Kidney tubule cell (primary cell): ENCODE results near the gene PLGRKT.
"Not testable (repeated sequence)": the region's sequence is repeated elsewhere in the genome, so short reads cannot be mapped to it uniquely, and the experiment has no call there.

Experiments used
- DNase-seq: peaks from one replicate; pipeline ENCODE4 v3.0.0-alpha.2; 2018; ENCODE audit warnings: low spot score

Gene PLGRKT, protein sequence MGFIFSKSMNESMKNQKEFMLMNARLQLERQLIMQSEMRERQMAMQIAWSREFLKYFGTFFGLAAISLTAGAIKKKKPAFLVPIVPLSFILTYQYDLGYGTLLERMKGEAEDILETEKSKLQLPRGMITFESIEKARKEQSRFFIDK

DNA sequence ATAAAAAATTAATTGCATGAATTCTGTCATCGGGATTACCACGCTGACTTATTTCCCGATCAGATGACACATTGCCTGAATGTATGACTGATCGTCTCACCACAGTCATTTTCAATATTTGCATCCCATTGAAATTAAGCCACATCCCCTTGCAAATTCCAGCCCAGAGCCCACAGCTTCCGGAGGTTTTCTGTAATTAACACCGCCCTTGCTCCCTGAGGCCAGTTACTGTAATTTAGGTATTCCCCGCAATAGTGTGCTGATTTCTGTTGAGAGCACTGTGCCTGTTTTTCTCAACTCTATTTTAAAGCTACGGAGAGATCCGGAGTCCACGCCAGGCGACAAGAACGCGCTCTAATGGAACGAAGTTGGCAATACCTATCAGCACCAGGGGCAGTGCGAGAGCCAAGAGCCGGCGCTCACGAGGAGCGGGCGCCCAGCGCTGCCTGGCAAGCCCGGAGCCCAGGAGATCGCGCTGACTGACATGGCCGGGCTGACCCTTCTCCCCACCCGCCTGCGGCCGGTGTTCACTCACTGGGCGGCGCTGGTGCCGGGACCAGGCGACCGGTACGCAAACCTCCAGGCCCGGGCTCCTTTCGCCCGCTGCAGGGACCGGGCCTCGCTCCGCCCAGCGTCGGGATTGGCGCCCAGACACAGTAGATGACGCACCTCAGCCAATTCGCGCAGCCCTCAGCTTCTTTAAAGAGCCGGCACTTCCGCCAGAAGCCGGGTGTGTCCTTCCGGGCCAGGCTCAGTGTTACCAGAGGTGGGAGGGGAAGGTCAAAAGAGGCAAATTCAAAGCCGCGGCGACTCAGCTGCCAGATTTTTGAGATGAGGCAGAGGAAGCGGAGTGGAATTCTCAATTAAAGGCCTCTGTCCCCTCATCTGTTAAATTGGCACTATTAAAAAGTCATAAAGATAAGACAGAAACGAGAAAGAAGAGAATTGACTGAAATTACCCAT lies at the start of gene PLGRKT:
TSS of gene PLGRKT (minus strand) at position 672 of the 963 bp plus-strand sequence. CDS start 5,948 bp downstream, outside the sequence.
- DNase-seq = peak; percentile 97

DNA sequence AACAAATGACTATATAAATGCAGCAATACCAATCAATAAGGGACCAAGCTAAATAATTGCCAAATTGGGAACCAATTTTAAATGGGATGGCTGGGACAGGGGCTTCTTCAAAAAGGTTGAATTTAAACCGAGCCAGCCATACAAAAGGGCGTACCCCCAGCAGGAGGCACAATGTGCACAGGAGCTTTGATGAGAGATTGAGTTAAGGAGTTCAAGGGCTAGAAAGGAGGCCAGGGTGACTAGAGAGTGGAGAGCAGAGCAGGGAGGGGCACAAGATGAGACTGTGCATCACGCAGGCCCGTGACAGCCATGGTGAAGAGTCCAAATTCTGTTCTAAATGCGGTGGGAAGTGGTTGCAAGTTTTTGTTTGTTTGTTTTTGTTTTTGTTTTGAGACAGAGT lies 49.3 kb upstream of the PLGRKT start:
- DNase-seq = no peak

DNA sequence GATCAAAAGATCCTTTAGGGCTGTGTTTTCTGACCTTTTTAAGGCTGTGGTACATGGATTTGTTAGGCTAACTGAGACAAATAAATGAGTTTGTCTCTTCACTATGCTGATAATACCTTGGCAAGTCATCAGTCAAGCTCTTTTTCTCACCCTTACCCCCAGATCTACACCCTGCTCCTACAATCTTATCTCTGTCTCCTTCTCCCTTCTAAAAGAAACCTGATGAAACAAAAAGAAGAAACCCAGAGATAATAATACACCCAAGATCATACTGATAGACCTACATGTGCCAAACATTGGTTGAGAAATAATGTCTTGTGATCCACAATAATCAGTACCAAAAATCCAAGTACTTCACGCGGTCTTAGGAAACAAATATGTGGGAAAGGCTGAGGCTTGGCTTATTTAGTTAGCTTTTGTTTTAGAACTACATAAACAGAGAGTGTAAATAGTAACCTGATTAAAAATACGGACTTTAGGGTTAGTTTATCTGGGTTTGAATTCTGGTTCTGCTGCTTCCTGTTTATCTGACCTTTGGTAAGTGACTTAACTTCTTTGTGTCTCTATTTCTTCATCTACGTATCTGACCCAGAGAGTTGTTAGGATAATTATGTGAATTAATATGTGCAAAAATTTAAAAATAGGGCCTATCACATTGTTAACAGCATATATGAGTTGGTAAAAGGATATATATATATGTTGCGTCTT lies 47.8 kb upstream of the PLGRKT start:
- no peak for DNase-seq

DNA sequence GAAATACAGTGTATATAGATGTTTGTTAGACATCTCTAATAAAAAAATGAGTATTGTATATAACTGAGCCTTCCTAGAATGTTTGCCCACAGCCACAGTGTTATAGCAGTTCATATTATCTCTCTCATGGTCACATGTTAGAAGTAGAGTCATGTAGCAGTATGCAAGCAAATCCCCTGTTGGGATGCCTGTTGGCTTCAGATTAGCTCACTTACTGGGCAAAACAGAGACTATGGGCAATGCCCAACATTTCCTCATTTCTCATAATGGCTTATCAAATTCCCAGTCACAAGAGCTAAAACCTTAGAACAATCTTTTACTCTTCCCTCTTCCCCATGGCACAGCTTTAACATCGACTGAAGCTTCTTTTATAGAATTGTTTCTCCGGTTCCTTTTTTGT lies 45.6 kb upstream of the PLGRKT start:
- no peak for DNase-seq

DNA sequence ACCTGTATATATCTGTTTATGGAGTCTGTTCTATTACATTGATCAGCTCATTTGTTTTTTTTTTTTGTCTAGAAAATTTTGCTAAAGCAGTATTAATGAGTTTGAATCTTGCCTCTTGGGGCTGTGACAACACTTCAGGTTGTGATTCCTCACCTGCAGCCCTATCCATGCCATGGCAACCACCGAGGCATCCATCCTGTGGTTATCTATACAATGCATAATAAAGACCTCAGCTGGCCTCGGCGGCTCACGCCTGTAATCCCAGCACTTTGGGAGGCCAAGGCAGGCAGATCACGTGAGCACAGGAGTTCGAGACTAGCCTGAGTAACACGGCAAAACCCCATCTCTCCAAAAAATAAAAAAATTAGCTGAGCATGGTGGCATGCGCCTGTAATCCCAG lies 44.5 kb upstream of the PLGRKT start:
- no peak for DNase-seq

DNA sequence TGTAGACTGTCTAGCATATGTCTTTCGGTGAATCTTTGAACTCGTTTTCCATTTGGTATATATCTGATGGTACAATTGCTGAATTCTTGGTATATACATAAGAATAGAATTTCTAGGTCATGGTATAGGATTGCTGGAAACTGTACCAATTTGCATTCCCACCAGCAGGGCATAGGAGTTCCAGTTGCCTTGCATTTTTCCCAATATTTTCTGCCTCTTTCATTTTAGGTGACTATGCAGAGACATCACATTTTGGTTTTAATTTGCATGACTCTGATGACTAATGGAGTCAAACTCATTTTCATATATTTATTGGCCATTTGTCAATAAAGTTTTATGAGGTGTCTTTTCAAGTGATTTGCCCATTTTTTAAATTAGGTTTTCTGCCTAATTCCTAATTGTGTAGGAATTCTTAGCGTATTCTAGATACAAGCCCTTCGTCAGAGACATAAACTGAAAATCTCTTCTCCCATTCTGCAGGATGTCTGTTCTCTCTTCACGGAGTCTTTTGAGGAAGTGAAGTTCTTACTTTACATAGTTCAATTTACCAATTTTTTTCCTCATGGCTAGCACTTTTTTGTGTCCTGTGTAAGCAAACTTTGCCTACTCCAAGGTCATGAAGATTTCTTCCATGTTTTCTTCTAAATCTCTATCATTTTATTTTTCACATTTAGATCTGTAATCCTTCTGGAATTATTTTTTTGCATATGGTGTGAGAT lies 43.8 kb upstream of the PLGRKT start:
- no peak for DNase-seq

DNA sequence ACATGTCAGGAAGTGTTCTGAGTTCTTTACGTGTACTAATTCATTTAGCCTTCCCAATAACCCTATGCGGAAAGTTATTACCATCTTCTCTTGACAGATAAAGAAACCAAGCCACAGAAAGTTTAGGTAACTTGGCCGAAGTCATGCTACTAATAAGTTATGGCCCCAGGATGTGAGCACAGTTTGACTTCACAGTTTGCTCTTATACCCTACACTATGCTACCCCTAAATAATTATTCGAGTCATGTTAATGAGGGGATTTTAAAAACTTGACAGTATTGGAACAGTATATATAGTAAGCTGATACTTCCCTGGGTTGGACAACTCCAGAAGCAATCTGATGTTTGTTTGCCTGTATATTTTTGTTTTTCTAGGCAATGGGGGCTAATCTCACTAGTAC lies 43.2 kb upstream of the PLGRKT start:
- no peak for DNase-seq

DNA sequence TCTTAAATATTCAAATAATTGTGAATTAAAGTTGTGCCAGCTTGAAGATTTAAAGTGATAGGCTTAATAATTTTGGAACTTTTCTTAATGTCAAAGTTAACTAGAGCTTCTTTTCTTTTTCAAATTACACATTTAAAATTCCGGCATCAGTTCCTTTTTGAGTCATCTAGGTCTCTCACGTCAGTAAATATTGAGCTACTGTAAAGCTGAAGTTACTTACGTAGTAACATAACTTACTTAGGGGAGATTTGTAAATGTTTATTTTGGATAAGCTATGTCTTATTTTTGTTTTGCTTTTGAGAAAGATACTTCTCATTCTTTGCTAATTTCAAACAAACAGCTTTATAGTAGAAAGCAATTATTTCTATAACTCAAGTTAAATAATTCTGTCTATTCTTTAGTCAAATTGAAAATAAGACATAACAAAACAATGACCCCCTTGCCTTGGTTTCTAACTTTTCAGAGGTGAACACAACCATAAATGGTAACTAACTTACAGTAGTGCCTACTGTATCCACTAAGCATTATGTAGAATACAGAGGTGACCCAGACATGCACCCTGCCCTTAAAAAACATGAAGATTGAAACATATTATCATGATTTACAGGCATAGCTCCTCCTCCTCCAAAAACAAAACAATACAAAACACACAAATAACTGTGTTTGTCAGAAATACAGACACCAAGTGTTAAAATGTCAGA lies 42.4 kb upstream of the PLGRKT start:
- DNase-seq = no peak

DNA sequence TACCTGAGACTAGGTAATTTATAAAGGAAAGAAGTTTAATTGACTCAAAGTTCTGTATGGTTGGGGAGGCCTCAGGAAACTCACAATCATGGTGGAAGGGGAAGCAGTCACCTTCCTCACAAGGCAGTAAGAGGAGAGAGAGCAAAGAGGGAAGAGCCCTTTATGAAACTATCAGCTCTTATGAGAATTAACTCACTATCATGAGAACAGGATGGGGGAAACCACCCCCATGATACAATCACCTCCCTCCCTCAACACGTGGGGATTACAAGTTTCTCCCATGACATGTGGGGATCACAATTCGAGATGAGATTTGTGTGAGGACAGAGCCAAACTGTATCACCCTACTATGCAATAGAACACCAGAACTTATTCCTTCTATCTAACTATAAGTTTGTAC lies 40.5 kb upstream of the PLGRKT start:
- no peak for DNase-seq

DNA sequence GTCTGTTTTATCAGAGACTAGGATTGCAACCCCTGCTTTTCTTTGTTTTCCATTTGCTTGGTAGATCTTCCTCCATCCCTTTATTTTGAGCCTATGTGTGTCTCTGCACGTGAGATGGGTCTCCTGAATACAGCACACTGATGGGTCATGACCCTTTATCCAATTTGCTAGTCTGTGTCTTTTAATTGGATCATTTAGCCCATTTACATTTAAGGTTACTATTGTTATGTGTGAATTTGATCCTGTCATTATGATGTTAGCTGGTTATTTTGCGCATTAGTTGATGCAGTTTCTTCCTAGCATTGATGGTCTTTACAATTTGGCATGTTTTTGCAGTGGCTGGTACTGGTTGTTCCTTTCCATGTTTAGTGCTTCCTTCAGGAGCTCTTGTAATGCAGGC lies 37.9 kb upstream of the PLGRKT start:
- not testable (repeated sequence) for DNase-seq

DNA sequence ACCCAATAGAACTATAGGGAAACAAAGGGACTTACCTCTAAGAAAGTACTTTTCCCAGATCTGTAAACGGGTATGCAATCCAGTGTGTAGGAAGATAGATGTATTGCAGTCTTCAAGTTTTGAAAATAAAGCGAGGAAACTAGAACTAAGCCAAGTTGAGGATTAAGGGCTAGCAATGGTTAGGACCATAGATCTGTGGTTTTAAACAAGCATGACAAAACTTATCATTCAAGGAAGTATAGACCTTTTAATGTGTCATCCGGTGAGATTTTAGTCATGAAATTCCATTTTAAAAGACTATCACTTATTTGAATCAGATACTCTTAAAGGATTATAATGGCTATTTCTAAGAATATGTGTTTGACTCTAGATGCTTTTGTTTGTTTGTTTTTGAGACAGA lies 33.1 kb upstream of the PLGRKT start:
- DNase-seq = peak; percentile 31

DNA sequence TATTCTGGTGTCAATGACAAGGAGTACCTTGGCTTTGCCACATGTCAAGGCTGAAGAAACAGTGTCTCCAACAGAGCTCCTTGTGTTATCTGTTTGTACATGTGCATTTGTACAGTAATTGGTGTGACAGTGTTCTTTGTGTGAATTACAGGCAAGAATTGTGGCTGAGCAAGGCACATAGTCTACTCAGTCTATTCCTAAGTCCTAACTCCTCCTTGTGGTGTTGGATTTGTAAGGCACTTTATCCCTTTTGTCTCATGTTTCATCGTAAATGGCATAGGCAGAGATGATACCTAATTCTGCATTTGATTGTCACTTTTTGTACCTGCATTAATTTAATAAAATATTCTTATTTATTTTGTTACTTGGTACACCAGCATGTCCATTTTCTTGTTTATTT lies 32.4 kb upstream of the PLGRKT start:
- no peak for DNase-seq

DNA sequence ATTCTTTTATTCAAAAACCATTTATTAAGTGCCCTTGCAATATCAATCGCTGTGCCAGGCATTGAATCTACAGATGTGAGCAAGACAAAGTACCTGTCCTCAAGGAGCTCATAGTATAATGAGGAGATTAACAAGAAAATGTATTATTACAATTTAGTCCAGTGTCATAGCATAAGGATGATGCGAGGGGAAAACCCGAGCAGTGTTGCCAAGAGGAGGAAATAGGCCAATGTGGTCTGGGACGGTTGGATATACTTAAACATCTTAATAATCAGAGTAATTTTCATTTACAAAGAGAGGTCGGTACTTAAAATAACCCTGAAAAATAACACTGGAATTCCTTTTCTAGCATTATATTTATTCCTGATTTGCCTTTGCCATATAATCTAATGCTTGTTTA lies 31.1 kb upstream of the PLGRKT start:
- DNase-seq = peak; percentile 36

DNA sequence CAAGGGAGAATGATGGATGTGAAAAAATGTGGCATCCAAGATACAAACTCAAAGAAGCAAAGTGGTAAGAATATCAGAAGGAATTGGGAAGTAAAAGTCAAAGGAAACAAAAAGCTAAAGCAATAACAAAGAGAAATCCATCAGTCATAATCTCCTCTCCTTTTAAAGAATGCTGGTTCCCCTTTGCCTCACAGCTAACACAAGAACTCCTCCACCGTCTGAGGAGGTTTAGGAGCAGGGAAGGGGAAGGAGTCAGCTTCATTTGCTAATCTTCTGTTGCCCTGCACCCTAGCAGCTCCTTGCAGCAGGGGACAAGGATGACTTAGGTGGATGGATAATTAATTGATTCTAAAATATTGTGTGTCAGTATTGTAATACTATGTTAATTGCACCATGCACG lies 29.0 kb upstream of the PLGRKT start:
- DNase-seq = no peak

DNA sequence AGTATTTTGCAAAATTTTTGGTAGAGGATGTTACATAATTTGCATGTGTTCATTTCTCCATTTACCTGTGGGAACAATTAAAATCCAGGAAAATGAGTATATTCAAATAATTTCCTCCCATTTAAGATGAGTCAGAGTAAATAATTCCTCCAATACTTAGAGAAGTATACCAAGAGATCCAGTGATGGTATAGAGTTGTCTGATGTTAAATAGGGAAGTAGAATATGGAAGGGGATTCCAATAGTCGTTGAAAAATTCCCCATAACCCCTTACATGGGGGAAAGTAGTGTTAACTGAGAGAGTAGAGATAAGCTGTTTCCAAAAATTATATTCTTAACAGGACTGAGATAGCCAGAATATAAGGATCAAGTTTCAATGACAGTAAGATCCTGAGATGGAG lies 28.3 kb upstream of the PLGRKT start:
- no peak for DNase-seq

DNA sequence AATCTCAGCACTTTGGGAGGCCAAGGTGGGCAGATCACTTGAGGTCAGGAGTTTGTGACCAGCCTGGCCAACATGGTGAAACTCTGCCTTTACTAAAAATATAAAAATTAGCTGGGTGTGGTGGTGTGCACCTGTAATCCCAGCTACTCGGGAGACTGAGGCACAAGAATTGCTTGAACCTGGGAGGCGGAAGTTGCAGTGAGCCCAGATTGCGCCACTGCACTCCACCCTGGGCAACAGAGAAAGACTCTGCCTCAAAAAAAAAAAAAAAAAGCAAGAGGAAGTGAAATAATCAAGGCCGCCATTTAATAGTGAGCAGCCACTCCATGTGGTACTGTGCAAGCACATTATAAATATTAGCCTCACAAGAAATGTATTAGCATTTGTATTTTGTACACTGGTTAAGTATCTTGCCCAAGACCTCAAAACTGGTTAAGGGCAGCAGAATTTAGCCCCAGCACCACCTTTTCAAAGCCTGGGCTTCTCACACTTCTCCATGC lies 27.2 kb upstream of the PLGRKT start:
- DNase-seq = not testable (repeated sequence)

DNA sequence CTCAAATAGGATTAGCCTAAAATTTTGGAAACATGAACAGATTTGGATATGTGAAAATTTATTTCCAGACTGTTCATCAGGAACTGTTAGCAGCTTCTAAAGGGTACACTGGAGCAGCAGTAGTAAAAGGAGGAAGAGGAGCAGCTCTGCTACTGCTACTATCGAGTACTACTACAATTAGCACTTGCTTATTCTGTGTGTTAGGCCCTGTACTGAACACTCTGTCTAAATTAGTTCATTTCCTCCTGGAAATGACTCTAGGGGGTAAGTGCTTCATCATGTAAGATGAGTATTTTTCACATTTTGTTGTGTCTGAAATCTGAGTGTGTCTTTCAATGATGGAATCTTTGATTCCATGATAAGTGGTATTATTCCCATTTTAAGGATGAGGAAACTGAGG lies 22.4 kb upstream of the PLGRKT start:
- DNase-seq = no peak

DNA sequence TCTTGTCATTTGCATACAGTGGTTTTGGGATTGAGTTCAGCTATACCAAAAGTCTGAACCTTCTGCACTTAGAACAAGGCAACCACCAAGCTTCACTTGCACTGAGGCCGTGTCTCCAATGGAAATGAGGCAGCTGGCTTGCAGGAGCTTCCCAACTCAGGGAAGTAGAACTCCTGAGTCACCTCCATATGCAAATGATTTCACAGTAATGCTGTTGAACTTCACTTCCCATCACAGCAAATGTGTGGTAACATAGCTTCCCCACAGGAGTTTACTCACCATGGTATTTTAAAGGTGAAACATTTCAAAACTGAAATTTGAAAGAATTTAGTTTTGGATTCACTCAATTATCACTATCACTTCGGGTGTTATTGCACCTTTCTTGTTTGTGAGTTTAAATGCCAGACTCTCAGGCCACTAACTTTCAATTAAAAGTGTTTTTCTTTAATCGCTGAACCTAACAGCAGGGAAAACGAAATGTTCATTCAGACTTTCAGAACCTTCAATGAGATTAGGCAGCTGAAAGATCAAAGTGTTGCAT lies 21.6 kb upstream of the PLGRKT start:
- DNase-seq = peak; percentile 91

DNA sequence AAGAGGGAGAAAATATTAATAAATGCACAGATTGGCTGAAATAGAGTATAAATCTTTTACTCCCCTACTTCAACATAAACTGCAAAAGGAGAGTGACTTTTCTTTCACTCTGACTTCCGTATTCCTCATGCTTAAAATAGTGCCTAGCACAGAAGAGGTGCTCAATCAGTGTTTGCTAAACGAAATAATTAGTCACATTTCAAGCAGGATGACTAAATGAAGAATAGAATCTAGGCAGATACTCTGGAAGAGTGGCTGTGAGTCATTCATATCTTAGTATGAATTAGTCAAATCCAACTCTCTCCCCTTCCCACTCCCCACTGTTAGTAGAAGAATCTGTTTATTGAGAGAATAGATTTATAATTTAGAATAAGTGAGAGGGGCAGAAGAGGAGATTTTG lies 17.5 kb upstream of the PLGRKT start:
- peak; percentile 88 for DNase-seq

DNA sequence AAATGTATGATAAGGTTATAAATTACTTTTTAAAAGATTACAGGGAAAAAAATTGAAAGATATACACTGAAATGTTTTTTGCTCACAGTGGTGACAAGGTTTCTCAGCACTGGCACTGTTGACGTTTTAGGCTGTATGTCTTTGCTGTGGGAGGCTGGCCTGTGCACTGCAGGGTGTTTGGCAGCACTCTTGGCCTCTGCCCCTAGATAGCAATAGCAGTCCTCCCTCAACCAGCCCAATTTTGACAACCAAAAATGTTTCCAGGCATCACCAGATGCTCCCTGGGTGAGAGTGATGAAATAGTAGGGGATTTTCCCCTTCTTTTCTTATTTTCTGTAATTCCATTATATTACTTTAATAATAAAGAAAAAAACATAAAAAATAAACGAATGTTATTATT lies 15.9 kb upstream of the PLGRKT start:
- no peak for DNase-seq

DNA sequence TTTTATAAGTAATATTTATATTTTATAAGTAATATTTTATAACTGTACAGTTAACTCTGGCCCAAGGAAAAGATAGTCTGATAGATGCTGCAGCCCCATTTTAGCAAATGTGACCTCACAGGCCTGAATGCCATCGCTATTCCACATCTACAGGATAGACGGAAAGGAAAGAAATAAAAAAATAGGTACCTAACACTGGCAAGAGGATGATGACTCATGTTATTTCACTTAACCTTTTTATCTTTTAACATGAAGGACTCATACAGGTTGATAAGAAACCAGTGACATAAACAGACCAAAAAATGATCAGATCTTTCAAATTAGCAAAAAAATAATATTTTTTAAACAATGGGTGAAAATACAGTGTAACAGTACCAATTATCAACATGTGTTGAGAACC lies 15.3 kb upstream of the PLGRKT start:
- no peak for DNase-seq
